ENCODE results near the gene C2orf49.

GRCh38 chr2:105313877-105314276, 23.5 kb upstream of the C2orf49 start:
- no peak for TF ChIP-seq CTCF (IDR thresholded peaks at IDR 0.05; ENCODE audit: low read length)
- TF ChIP-seq EZH2 (optimal IDR thresholded peaks at IDR 0.05; ENCODE audit: low read depth, low read length): no peak

All from MM.1S (cell line).